Testis (tissue), 2 donors: ENCODE measurements around the gene GRIK1.

Experiments
- POLR2A ChIP-seq: fragments of 450-650 bp; IDR thresholded peaks from one replicate; pipeline ENCODE4 v1.6.1; 2017; ENCODE audit warnings: antibody characterized with exemption, mild to moderate bottlenecking, moderate library complexity
- TF ChIP-seq, protein P1 (sequence below), 3 experiments: fragments of 450-650 bp in 2 of 3; fragments of 200-600 bp in 1 of 3; sonication (generic) in 1 of 3; IDR thresholded peaks; one replicate each; pipeline ENCODE4 v1.5.1; 2016 to 2019; ENCODE audit warnings: antibody characterized with exemption in 3 of 3, mild to moderate bottlenecking in 2 of 3, moderate library complexity in 1 of 3

- TF ChIP-seq, protein P1, sequence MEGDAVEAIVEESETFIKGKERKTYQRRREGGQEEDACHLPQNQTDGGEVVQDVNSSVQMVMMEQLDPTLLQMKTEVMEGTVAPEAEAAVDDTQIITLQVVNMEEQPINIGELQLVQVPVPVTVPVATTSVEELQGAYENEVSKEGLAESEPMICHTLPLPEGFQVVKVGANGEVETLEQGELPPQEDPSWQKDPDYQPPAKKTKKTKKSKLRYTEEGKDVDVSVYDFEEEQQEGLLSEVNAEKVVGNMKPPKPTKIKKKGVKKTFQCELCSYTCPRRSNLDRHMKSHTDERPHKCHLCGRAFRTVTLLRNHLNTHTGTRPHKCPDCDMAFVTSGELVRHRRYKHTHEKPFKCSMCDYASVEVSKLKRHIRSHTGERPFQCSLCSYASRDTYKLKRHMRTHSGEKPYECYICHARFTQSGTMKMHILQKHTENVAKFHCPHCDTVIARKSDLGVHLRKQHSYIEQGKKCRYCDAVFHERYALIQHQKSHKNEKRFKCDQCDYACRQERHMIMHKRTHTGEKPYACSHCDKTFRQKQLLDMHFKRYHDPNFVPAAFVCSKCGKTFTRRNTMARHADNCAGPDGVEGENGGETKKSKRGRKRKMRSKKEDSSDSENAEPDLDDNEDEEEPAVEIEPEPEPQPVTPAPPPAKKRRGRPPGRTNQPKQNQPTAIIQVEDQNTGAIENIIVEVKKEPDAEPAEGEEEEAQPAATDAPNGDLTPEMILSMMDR (IDR thresholded peaks at IDR 0.05), result no peak
- TF ChIP-seq POLR2A, result no peak
Measured at GRCh38 chr21:29655577-29655976, 284.2 kb downstream of the GRIK1 start.
